Body of pancreas (tissue), 4 donors: ENCODE measurements around the gene CEP120.

Source experiments
- CTCF ChIP-seq, 7 experiments: fragments of 450-650 bp in 4 of 7; fragments of 200-600 bp in 3 of 7; sonication (generic) in 3 of 7; IDR thresholded peaks; one replicate each; pipeline ENCODE4 v1.5.1; 2016 to 2019; ENCODE audit warnings: antibody characterized with exemption in 7 of 7
- POLR2A ChIP-seq, 3 donors: fragments of 450-650 bp; IDR thresholded peaks; one replicate each; pipeline ENCODE4 v1.6.1; 2016; ENCODE audit warnings: antibody characterized with exemption in 3 of 3, mild to moderate bottlenecking in 2 of 3

- no peak for TF ChIP-seq POLR2A (IDR thresholded peaks at IDR 0.05)
- no peak for TF ChIP-seq CTCF (IDR thresholded peaks at IDR 0.05)
Measured at GRCh38 chr5:123425431-123425830, 2.2 kb upstream of the CEP120 start.
